ENCODE measurements around the gene E2F4. TPM values are rescaled to one million over a fixed set of nuclear protein-coding genes. Genes with fewer than 3 reads are reported as not detected.
A peak's percentile ranks its signal among the peaks of the same experiment; 100 is the strongest.

E2F4 gene
- total and polyA plus RNA-seq, 8 donors: 45.7 to 81.4 (median 53.9) TPM

GRCh38 chr16:67245186-67245585, 53.2 kb downstream of the E2F4 start:
- Histone ChIP-seq H3K9me3 (no peaks in the 10 kb centered on the region), H3K27ac (peak overlapping the region; percentile 92 to 97), H3K27me3 (peaks cover 0 to 24% of the 10 kb centered on the region in 2 donors), H3K36me3 (peaks cover 0 to under 1% of the 10 kb centered on the region in 2 donors), H3K4me3 (peak overlapping the region in 1 of 2 donors; percentile 81), H3K4me1 (peaks cover 69 to 80% of the 10 kb centered on the region in 2 donors)
- DNase-seq (no peak), ATAC-seq (no peak)
- intact Hi-C loops (cut with DNase I): no loop called here
- TF ChIP-seq, protein P1, sequence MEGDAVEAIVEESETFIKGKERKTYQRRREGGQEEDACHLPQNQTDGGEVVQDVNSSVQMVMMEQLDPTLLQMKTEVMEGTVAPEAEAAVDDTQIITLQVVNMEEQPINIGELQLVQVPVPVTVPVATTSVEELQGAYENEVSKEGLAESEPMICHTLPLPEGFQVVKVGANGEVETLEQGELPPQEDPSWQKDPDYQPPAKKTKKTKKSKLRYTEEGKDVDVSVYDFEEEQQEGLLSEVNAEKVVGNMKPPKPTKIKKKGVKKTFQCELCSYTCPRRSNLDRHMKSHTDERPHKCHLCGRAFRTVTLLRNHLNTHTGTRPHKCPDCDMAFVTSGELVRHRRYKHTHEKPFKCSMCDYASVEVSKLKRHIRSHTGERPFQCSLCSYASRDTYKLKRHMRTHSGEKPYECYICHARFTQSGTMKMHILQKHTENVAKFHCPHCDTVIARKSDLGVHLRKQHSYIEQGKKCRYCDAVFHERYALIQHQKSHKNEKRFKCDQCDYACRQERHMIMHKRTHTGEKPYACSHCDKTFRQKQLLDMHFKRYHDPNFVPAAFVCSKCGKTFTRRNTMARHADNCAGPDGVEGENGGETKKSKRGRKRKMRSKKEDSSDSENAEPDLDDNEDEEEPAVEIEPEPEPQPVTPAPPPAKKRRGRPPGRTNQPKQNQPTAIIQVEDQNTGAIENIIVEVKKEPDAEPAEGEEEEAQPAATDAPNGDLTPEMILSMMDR (IDR thresholded peaks at IDR 0.05): no peak

GRCh38 chr16:67245674-67246080, 53.7 kb downstream of the E2F4 start:
- Histone ChIP-seq H3K27me3 (peaks cover 0 to 29% of the 10 kb centered on the region in 2 donors), H3K4me1 (peaks cover 65 to 75% of the 10 kb centered on the region in 2 donors), H3K9me3 (no peaks in the 10 kb centered on the region), H3K27ac (peak overlapping the region; percentile 92 to 97), H3K4me3 (peak overlapping the region; percentile 70 to 81), H3K36me3 (no peaks in the 10 kb centered on the region)
- intact Hi-C loops (cut with DNase I): no loop called here
- DNase-seq: no peak
- TF ChIP-seq, protein P1 (IDR thresholded peaks at IDR 0.05): no peak
- ATAC-seq: no peak

DNA sequence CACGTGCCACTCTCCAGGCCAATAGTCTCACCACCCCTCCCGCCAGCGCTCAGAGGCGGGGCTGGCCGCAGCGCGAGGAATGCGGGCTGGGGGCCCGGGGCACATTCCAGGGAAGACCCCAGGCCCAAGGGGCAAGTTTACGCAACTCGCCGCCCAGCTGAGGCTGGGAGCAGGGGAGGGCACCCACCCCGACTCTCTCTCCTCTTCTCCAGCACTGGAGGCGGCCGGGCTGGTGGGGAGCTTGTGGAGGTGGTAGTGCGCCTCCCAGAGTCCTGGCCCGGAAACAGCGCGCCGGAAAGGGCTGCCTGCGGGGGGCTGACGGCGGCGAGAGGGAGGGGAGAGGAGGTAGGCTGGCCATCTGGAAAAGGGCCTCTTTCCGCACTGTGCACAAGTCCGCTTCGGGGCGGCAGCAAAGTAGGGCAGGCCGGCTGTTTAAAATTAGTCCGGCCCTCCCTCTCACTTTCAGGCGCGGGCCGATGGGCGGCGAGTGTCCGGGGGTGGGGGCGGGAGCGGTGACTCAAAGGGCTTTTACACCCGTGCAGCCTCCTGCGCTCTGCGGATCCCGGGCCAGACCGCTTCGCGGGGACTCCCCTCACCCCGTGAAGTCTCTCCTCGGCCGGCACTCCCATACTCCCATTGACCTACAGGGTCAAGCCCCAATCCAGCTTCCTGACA, 54.3 kb downstream of the E2F4 start:
- peaks cover 59 to 70% of the 10 kb centered on the region in 2 donors for H3K4me1 ChIP-seq
- peak overlapping the region; percentile 70 to 81 for H3K4me3 ChIP-seq
- DNase-seq (peak; percentile 89 to 93 (median 93)), ATAC-seq (peak; percentile 42)
- TF ChIP-seq, protein P1 (IDR thresholded peaks at IDR 0.05): peak in 1 of 2 donors; percentile 30
- peak overlapping the region; percentile 92 to 97 for H3K27ac ChIP-seq
- no peaks in the 10 kb centered on the region for H3K36me3 ChIP-seq
- no peaks in the 10 kb centered on the region for H3K9me3 ChIP-seq
- peaks cover 0 to 34% of the 10 kb centered on the region in 2 donors for H3K27me3 ChIP-seq
- intact Hi-C loops (cut with DNase I): no loop called here

DNA sequence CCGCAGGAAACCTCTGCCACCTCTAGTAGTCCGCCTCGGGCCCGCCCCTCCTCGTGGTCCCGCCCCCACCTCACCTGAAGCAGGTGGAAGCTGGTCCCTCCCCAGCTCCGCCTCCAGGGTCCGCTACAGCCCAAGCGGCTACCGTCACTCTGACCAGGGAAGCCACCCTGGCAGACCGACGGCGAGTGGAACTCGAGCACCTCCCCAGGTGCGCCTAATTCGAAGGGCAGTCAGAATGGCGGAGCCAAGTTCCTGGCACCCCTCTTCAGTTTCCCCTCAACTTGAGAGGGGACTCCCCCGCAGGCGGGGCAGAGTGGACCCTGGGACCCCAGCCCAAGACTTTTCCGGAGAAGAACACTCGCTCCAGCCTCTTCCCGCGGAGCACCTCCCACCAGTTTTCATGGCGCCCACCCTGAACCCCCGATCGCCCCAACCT, 54.8 kb downstream of the E2F4 start:
- DNase-seq (peak in 2 of 4 donors; percentile 74 to 95), ATAC-seq (peak; percentile 74)
- no peaks in the 10 kb centered on the region for H3K9me3 ChIP-seq
- peaks cover 0 to 34% of the 10 kb centered on the region in 2 donors for H3K27me3 ChIP-seq
- H3K4me1 ChIP-seq: peaks cover 54 to 64% of the 10 kb centered on the region in 2 donors
- H3K27ac ChIP-seq: peak overlapping the region; percentile 92 to 97
- intact Hi-C loops (cut with DNase I): no loop called here
- TF ChIP-seq, protein P1 (IDR thresholded peaks at IDR 0.05): no peak
- H3K36me3 ChIP-seq: no peaks in the 10 kb centered on the region
- peak overlapping the region; percentile 70 to 81 for H3K4me3 ChIP-seq

DNA sequence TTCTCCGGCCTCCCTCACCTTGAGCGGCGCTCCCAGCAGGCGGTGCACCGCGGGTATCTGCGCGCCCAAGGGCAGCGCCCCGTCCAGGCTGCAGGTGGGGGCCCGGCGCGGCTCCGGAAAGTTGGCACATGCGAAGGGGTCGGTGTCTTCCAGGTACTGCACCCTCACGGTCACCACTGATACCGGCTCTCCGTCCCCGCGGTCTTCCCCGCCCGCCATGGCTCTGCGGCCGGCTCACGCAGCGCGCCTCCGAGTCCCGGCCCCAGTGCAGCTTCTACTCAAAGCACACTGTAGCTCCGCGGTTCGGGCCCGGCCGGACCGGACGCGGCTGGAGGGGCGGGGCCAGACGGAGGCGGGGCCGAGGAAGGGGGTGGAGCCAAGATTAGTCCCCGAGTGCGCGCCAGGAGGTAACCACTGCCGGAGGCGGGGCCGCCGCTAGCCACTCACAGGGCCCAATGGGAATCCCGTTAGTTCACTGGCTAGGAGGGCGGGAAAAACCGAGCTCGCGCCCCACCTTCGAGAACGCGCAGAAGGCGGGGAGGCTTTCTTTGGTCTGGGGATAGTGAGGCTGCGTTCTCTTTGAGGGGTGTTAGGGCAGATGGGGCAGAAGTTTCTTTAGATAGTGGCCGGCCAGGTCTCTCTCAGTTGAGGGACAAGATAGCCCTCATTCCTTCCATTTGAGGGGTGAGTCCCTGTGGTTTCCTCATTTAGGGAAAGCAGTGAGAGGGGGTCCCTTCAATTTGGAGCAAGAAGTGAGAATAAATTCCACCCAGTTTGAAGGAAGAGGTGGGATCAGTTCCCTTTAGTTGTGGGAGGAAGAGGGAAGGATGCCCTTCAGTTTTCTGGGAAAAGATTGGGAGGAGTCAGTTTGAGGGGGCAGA, 55.5 kb downstream of the E2F4 start, which contains the start of gene FHOD1:
FHOD1 (minus strand) TSS at position 290 of the 881 bp plus-strand sequence; CDS start at position 219, 71 bp downstream.
- H3K36me3 ChIP-seq: no peaks in the 10 kb centered on the region
- H3K4me1 ChIP-seq: peaks cover 47 to 58% of the 10 kb centered on the region in 2 donors
- peaks cover 0 to 34% of the 10 kb centered on the region in 2 donors for H3K27me3 ChIP-seq
- TF ChIP-seq, protein P1 (IDR thresholded peaks at IDR 0.05): no peak
- DNase-seq (peak; percentile 90 to 100 (median 97)), ATAC-seq (peak; percentile 84)
- no peaks in the 10 kb centered on the region for H3K9me3 ChIP-seq
- H3K4me3 ChIP-seq: peak within 1 kb of the TSS; percentile 70 to 81
- intact Hi-C loops (cut with DNase I): no loop called here
- H3K27ac ChIP-seq: peak within 1 kb of the TSS; percentile 92 to 97
